Measurements from ENCODE around the gene SPAG6.

GRCh38 chr10:22320591-22321155 is 24.6 kb upstream of the SPAG6 start, which contains the start of gene BMI1:
- no peak for TF ChIP-seq YY1 (IDR thresholded peaks at IDR 0.05; ENCODE audit: insufficient read depth, insufficient read length)
- no peak for TF ChIP-seq SUZ12 (IDR thresholded peaks at IDR 0.05; ENCODE audit: extremely low read depth, insufficient read depth, insufficient read length)
